ENCODE measurements around the gene FAM50A. TPM values are rescaled to one million over a fixed set of nuclear protein-coding genes. Genes with fewer than 3 reads are reported as not detected.
A peak's percentile ranks its signal among the peaks of the same experiment; 100 is the strongest.
"Not testable (repeated sequence)": the region's sequence is repeated elsewhere in the genome, so short reads cannot be mapped to it uniquely, and the experiment has no call there.

FAM50A gene
- polyA plus RNA-seq, 1 donor: 49.6 TPM

- no peak for DNase-seq
Measured at GRCh38 chrX:154481911-154482601, 38.1 kb downstream of the FAM50A start.

GRCh38 chrX:154482786-154483185, 38.8 kb downstream of the FAM50A start:
- DNase-seq: no peak

- DNase-seq: no peak
Measured at GRCh38 chrX:154483325-154483724, 39.4 kb downstream of the FAM50A start.

- no peak for DNase-seq
Measured at GRCh38 chrX:154484255-154485149, 40.6 kb downstream of the FAM50A start.

- no peak for DNase-seq
Measured at GRCh38 chrX:154485150-154486051, 41.5 kb downstream of the FAM50A start.

- no peak for DNase-seq
Measured at GRCh38 chrX:154486052-154486395, 42.1 kb downstream of the FAM50A start.

- DNase-seq: peak; percentile 70
Measured at GRCh38 chrX:154486396-154487207, 42.7 kb downstream of the FAM50A start, which contains the start of gene UBL4A. Gene UBL4A, minus strand, starts transcription at chrX:154486615. Its CDS starts 31 bp downstream, at chrX:154486584.

GRCh38 chrX:154487518-154488290, 43.8 kb downstream of the FAM50A start:
- DNase-seq: no peak

GRCh38 chrX:154488336-154489075, 44.6 kb downstream of the FAM50A start:
- DNase-seq: no peak

- DNase-seq: no peak
Measured at GRCh38 chrX:154489182-154489581, 45.2 kb downstream of the FAM50A start.

GRCh38 chrX:154490021-154490413, 46.1 kb downstream of the FAM50A start:
- DNase-seq: no peak

- DNase-seq: peak; percentile 84
Measured at GRCh38 chrX:154490414-154491083, 46.6 kb downstream of the FAM50A start, which contains the start of gene SLC10A3. Gene SLC10A3, minus strand, starts transcription at chrX:154490629. Its CDS starts 1,689 bp downstream, at chrX:154488940.

GRCh38 chrX:154494715-154495114, 50.8 kb downstream of the FAM50A start:
- no peak for DNase-seq

GRCh38 chrX:154495472-154495922, 51.6 kb downstream of the FAM50A start:
- DNase-seq: no peak

GRCh38 chrX:154496591-154497137, 52.7 kb downstream of the FAM50A start:
- DNase-seq: not testable (repeated sequence)
